Tibial nerve (tissue), 4 donors: ENCODE measurements around the gene NPDC1.

Source experiments
- CTCF ChIP-seq, 5 experiments: fragments of 200-600 bp in 3 of 5; fragments of 450-650 bp in 2 of 5; sonication (generic) in 3 of 5; IDR thresholded peaks; one replicate each; pipeline ENCODE4 v1.5.1; 2016 to 2019; ENCODE audit warnings: antibody characterized with exemption in 5 of 5, mild to moderate bottlenecking in 3 of 5, moderate library complexity in 2 of 5
- EP300 ChIP-seq, 2 donors: sonication (generic); formaldehyde crosslinking; IDR thresholded peaks; one replicate each; pipeline ENCODE4 v1.6.1; 2017; ENCODE audit warnings: antibody characterized with exemption in 2 of 2, mild to moderate bottlenecking in 1 of 2
- POLR2A ChIP-seq, 2 donors: fragments of 450-650 bp; IDR thresholded peaks; one replicate each; pipeline ENCODE4 v1.6.1; 2017; ENCODE audit warnings: antibody characterized with exemption in 2 of 2, mild to moderate bottlenecking in 2 of 2, moderate library complexity in 2 of 2

GRCh38 chr9:137086531-137087408 lies 40.8 kb upstream of the NPDC1 start, which contains the start of gene MAN1B1:
- TF ChIP-seq CTCF (IDR thresholded peaks at IDR 0.05) (peak in 2 of 5 experiments; percentile 16 to 49), POLR2A (IDR thresholded peaks at IDR 0.05) (peak in 1 of 2 donors; percentile 77), EP300 (IDR thresholded peaks at IDR 0.05) (peak; percentile 94 to 98)
